ENCODE results near the gene KRT13. TPM values are rescaled to one million over a fixed set of nuclear protein-coding genes. Genes with fewer than 3 reads are reported as not detected.

The KRT13 gene
- total RNA-seq, 4 donors from 2014 or later, result not detected

- TF ChIP-seq CTCF (IDR thresholded peaks at IDR 0.05; ENCODE audit: low read depth), result no peak
These were observed 30.5 kb upstream of the KRT13 start for GRCh38 chr17:41535764-41536481.

DNA sequence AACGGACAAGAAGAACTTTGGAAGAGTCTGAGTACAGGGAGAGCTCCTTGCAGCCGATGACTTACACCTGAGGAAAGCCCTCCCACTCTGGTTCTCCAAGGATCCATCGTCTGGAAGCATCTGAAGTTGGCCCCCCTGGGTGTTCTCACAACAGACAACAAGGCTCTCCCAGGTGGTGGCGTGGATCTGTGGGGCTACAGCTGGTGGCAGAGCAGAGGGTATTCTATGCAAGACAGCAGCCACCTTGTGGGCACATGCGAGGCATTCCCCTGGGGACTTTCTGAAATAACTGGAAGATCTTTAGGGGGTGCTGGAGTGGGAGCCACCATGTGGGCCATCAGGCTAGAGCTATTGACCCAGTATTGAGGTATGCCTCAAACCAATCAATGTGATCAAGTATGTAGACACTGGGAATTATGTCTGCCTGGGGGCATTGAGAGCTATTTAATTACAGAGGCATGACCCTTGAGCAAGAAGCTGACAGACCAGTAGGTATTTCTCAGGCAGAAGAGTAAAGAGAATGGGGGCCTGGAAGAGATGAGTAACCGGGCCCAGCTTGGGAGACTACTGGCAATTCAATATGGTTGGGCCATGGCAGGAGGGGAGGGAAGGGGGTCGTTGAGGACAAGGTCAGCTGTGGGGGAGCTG, 29.6 kb upstream of the KRT13 start:
- TF ChIP-seq CTCF (IDR thresholded peaks at IDR 0.05; ENCODE audit: low read depth), result no peak

- TF ChIP-seq CTCF (IDR thresholded peaks at IDR 0.05; ENCODE audit: low read depth), result no peak
These were observed 28.2 kb upstream of the KRT13 start for GRCh38 chr17:41533613-41534012.

- no peak for TF ChIP-seq CTCF (IDR thresholded peaks at IDR 0.05; ENCODE audit: low read depth)
These were observed 27.6 kb upstream of the KRT13 start for GRCh38 chr17:41532947-41533570.

DNA sequence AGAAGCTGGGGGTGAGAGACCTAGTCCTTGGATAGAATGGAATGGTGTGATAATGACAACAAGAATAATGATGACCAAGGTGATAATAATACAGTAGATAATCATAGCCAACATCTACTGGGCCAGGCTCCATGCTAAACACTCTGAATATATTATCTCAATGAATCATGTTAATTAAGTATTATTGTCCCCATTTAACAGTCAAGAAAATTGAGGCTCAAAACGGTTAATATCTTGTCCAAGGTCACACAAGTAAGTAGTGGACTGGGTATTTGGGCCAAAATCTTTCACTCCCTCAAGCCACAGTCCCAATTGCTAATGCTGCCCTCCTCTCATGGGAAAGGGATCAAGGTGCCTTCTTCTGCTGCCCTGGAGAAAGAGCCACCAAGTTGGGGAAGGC, 26.6 kb upstream of the KRT13 start:
- TF ChIP-seq CTCF (IDR thresholded peaks at IDR 0.05; ENCODE audit: low read depth), result no peak

GRCh38 chr17:41530062-41531048, 24.9 kb upstream of the KRT13 start:
- TF ChIP-seq CTCF (IDR thresholded peaks at IDR 0.05; ENCODE audit: low read depth), result no peak

Measured in subcutaneous adipose tissue (tissue), 4 donors.